ENCODE measurements around the gene ZGPAT. TPM values are rescaled to one million over a fixed set of nuclear protein-coding genes. Genes with fewer than 3 reads are reported as not detected.
A peak's percentile ranks its signal among the peaks of the same experiment; 100 is the strongest.
"Not testable (repeated sequence)": the region's sequence is repeated elsewhere in the genome, so short reads cannot be mapped to it uniquely, and the experiment has no call there.

ZGPAT gene
- total RNA-seq, 2 experiments from 2014 or later, result 15.3 to 21.9 TPM

DNA sequence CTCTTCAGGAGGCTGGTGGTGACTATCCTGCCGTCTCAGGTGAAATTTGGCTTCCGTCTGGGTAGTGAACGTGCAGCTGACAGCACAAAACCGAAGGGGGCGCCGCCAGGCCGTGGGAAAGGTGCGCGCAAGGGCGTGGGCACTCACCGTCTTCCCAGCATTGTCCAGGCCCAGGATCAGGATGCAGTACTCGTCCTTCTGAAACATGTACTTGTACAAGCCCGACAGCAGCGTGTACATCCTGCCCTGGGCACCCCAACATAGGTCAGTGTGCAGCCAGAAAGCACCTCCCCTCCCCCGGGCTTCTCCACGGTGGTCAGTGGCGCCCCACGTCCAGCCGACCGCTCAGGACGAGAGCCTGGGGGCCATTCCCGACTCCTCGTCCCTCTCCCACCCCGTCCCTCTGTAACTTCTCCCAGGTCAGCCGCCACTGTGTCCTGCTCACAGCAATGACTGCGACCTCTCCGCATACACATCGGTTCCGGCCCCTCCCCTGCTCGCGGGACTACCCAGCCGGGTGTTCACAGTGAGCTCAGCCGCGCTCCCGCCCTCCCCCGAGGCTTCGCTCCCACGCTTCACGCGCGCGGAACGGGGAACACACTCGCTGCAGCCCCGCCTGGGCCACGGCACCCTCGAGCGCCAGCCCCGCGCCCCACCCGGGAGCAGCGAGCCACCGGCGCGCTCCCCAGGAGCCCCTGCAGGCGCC lies 834 bp upstream of the ZGPAT start:
- peak overlapping the region; percentile 90 for H3K27ac Mint-ChIP-seq
- H3K27me3 Mint-ChIP-seq, result no peaks in the 10 kb centered on the region
- H3K4me1 Mint-ChIP-seq, result peaks cover 39% of the 10 kb centered on the region
- peak; percentile 61 for ATAC-seq
- ChIA-PET CTCF (interaction anchor here (0.5 to 2.9 kb wide), 18 partner anchors 9 to 1891 kb away, joined by 3 to 14 read pairs (median 3); partner anchors contain the start of genes LIME1, PTK6 and TPD52L2), POLR2A (interaction anchor here (1.0 to 1.7 kb wide), 4 partner anchors 10 to 331 kb away, joined by 3 to 10 read pairs (median 5); partner anchors contain the start of genes LIME1 and TPD52L2)
- peak; percentile 85 for DNase-seq
- H3K36me3 Mint-ChIP-seq (ENCODE audit: low read depth), result peaks cover 50% of the 10 kb centered on the region
- intact Hi-C loops (cut with DNase I, micrococcal nuclease), result loop anchor here (1.0 to 5.0 kb wide), 18 partner anchors 22 to 350 kb away; partner anchors contain the start of genes GMEB2 (in 1 of the 2), PRPF6 (in 1 of the 2), RTEL1 (in 1 of the 2) and TPD52L2 (in 1 of the 2)
- no peaks in the 10 kb centered on the region for H3K9me3 Mint-ChIP-seq (ENCODE audit: low read depth)
- H3K4me3 Mint-ChIP-seq, result peak overlapping the region; percentile 95

DNA sequence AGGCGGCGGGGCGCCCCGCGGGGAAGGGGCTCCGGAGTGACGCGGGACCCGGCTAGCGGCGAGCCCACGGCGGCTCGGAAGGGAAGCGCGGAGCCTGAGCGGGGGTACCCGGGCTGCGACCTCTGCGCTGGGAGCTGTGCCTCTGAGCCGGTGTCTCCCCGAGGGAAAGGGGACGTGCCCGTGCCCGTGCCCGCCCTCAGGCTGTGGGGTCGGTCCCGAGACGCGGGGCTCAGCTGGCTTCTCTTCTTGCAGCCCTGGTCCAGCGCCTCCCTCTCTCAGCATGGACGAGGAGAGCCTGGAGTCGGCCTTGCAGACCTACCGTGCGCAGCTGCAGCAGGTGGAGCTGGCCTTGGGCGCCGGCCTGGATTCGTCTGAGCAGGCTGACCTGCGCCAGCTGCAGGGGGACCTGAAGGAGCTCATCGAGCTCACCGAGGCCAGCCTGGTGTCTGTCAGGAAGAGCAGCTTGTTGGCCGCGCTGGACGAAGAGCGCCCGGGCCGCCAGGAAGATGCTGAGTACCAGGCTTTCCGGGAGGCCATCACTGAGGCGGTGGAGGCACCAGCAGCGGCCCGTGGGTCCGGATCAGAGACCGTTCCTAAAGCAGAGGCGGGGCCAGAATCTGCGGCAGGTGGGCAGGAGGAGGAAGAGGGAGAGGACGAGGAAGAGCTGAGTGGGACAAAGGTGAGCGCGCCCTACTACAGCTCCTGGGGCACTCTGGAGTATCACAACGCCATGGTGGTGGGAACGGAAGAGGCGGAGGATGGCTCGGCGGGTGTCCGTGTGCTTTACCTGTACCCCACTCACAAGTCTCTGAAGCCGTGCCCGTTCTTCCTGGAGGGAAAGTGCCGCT lies 686 bp downstream of the ZGPAT start:
- CTCF ChIA-PET, result interaction anchor here (0.6 to 2.9 kb wide), 10 partner anchors 13 to 171 kb away, joined by 3 to 14 read pairs (median 3); partner anchors contain the start of genes LIME1, PTK6 and TPD52L2
- Mint-ChIP-seq H3K27ac (peak overlapping the region; percentile 55), H3K27me3 (no peaks in the 10 kb centered on the region), H3K4me3 (peak overlapping the region; percentile 95), H3K36me3 (ENCODE audit: low read depth) (peaks cover 59% of the 10 kb centered on the region), H3K4me1 (peaks cover 44% of the 10 kb centered on the region), H3K9me3 (ENCODE audit: low read depth) (peaks cover 3% of the 10 kb centered on the region)
- ATAC-seq (peak; percentile 1), DNase-seq (peak; percentile 33)
- intact Hi-C loops (cut with DNase I, micrococcal nuclease), result loop anchor here in 1 of 2 experiments (5.0 kb wide), 3 partner anchors 34 to 89 kb away; no protein-coding TSS in a partner anchor
- POLR2A ChIA-PET, result interaction anchor here (0.6 to 1.7 kb wide), 5 partner anchors 28 to 330 kb away, joined by 3 to 10 read pairs (median 3); partner anchors contain the start of genes LIME1, RTEL1 and TPD52L2

DNA sequence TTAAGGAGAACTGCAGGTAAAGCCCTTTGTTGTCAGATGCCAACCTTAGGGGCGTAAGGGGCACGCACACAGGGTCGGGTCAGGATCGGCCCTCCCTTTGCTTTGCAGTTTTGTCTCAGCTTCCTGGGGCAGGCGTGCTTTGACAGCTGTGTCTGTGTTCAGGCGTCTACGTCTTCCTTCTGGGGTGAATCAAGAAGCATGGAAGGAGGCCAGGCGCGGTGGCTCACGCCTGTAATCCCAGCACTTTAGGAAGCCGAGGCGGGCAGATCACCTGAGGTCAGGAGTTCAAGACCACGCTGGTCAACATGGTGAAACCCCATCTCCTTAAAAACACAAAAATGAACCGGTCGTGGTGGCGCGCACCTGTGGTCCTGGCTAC lies 1.3 kb downstream of the ZGPAT start:
- CTCF ChIA-PET, result interaction anchor here (1.1 to 2.9 kb wide), 2 partner anchors 18 to 27 kb away, joined by 3 to 14 read pairs; partner anchors contain the start of gene LIME1
- peaks cover 47% of the 10 kb centered on the region for H3K4me1 Mint-ChIP-seq
- no peak for ATAC-seq

DNA sequence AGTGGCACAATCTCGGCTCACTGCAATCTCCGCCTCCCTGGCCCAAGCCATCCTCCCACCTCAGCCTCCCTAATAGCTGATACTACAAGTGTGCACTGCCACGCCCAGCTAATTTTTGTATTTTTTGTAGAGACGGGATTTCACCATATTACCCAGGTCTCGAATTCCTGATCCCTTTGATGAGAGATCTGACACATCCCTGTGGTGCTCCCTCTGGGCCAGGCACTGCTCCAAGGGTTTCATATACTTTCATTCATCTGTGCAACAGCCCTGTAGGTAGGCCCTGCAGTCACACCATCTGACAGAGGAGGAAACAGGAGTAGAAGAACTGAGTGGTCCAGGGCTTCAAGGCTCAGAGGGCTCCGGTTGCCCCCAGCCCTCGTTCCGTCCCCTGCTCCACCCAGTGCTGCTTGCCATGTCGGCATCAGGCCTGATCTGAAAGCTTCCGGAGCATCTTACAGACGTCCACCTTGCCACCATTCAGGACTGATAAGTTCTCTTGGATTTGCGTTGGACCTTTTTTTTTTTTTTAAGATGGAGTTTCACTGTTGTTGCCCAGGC lies 3.3 kb downstream of the ZGPAT start:
- Mint-ChIP-seq H3K9me3 (ENCODE audit: low read depth) (peaks cover 5% of the 10 kb centered on the region), H3K4me1 (peaks cover 56% of the 10 kb centered on the region), H3K27me3 (no peaks in the 10 kb centered on the region), H3K36me3 (ENCODE audit: low read depth) (peaks cover 67% of the 10 kb centered on the region), H3K27ac (peak overlapping the region; percentile 49), H3K4me3 (no peak overlapping the region)
- DNase-seq (no peak), ATAC-seq (no peak)
- ChIA-PET CTCF (interaction anchor here (0.5 to 1.2 kb wide), 3 partner anchors 78 to 904 kb away, joined by 3 to 4 read pairs (median 3); no protein-coding TSS in a partner anchor), POLR2A (interaction anchor here (0.6 kb wide), 1 partner anchor 155 kb away, joined by 3 read pairs; no protein-coding TSS in a partner anchor)
- intact Hi-C loops (cut with DNase I, micrococcal nuclease), result no loop called here

More for the DNA sequence above, 1.3 kb downstream of the ZGPAT start:
- peaks cover 63% of the 10 kb centered on the region for H3K36me3 Mint-ChIP-seq (ENCODE audit: low read depth)
- DNase-seq, result no peak
- peak overlapping the region; percentile 55 for H3K27ac Mint-ChIP-seq
- peak overlapping the region; percentile 95 for H3K4me3 Mint-ChIP-seq
- POLR2A ChIA-PET, result no interaction called here
- intact Hi-C loops (cut with DNase I, micrococcal nuclease), result loop anchor here in 1 of 2 experiments (5.0 kb wide), 3 partner anchors 33 to 88 kb away; no protein-coding TSS in a partner anchor
- H3K27me3 Mint-ChIP-seq, result no peaks in the 10 kb centered on the region
- peaks cover 3% of the 10 kb centered on the region for H3K9me3 Mint-ChIP-seq (ENCODE audit: low read depth)

DNA sequence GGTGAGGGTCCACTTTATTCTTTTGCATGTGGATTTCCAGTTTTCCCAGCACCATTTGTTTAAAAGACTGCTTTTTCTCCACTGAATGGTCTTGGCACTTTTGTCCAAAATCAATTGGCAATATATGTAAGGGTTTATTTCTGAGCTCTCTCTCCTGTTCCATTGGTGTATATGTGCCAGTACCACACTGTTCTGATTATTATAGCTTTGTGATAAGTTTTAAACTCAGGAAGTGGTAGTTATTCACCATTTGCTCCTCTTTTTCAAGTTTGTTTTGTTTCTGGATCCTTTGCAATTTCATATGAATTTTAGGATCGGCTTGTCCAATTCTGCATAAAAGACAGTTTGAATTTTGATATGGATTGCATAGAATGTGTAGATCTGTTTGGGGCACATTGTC lies 4.4 kb downstream of the ZGPAT start:
- POLR2A ChIA-PET, result no interaction called here
- CTCF ChIA-PET, result interaction anchor here (0.7 to 1.2 kb wide), 3 partner anchors 12 to 195 kb away, joined by 3 to 4 read pairs (median 3); no protein-coding TSS in a partner anchor
- Mint-ChIP-seq H3K27ac (no peak overlapping the region), H3K27me3 (no peaks in the 10 kb centered on the region), H3K9me3 (ENCODE audit: low read depth) (peaks cover 5% of the 10 kb centered on the region), H3K36me3 (ENCODE audit: low read depth) (peaks cover 68% of the 10 kb centered on the region), H3K4me1 (peaks cover 56% of the 10 kb centered on the region), H3K4me3 (no peak overlapping the region)
- no peak for DNase-seq
- no peak for ATAC-seq
- intact Hi-C loops (cut with DNase I, micrococcal nuclease), result no loop called here

DNA sequence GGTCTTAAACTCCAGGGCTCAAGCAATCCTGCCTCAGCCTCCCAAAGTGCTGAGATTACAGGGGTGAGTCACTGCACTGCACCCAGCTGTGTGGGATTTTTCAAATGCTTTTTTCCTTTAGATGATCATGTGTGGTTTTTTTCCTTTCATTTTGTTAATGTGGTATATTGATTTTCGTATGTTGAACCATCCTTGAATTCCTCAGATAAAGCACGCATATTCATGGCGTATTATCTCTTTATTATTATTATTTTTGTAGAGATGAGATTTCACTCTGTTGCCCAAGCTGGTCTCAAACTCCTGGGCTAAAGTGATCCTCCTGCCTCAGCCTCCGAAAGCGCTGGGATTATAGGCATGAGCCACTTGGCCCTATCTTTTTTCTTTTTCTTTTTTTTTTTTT lies 7.0 kb downstream of the ZGPAT start:
- Mint-ChIP-seq H3K4me3 (no peak overlapping the region), H3K36me3 (ENCODE audit: low read depth) (peaks cover 80% of the 10 kb centered on the region), H3K9me3 (ENCODE audit: low read depth) (peaks cover 10% of the 10 kb centered on the region), H3K27me3 (no peaks in the 10 kb centered on the region), H3K27ac (no peak overlapping the region), H3K4me1 (peaks cover 49% of the 10 kb centered on the region)
- DNase-seq (no peak), ATAC-seq (no peak)
- ChIA-PET CTCF (interaction anchor here (0.6 kb wide), 1 partner anchor 54 kb away, joined by 3 read pairs; no protein-coding TSS in a partner anchor), POLR2A (interaction anchor here (0.6 kb wide), 1 partner anchor 271 kb away, joined by 3 read pairs; no protein-coding TSS in a partner anchor)
- intact Hi-C loops (cut with DNase I, micrococcal nuclease), result no loop called here

DNA sequence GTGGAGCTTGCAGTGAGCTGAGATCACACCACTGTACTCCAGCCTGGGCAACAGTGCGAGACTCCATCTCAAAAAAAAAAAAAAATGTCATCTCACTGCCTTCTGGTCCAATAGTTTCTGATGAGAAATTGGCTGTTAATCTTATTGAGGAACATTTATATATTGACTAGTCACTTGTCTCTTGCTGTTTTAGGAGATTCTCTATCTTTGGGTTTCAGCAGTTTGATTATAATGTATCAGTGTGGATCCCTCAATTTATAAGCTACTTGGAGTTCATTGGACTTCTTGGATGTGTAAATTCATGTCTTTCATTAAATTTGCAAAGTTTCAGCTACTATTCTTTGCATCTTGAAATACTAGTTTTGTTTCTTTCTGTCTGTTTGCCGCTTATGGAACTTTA lies 11.2 kb downstream of the ZGPAT start:
- no peaks in the 10 kb centered on the region for H3K27me3 Mint-ChIP-seq
- POLR2A ChIA-PET, result no interaction called here
- DNase-seq (no peak), ATAC-seq (no peak)
- peaks cover 72% of the 10 kb centered on the region for H3K36me3 Mint-ChIP-seq (ENCODE audit: low read depth)
- CTCF ChIA-PET, result interaction anchor here (0.7 kb wide), 1 partner anchor 45 kb away, joined by 3 read pairs; no protein-coding TSS in a partner anchor
- H3K27ac Mint-ChIP-seq, result peak overlapping the region; percentile 33
- intact Hi-C loops (cut with DNase I, micrococcal nuclease), result no loop called here
- H3K9me3 Mint-ChIP-seq (ENCODE audit: low read depth), result peaks cover 8% of the 10 kb centered on the region
- H3K4me1 Mint-ChIP-seq, result peaks cover 45% of the 10 kb centered on the region
- H3K4me3 Mint-ChIP-seq, result no peak overlapping the region

DNA sequence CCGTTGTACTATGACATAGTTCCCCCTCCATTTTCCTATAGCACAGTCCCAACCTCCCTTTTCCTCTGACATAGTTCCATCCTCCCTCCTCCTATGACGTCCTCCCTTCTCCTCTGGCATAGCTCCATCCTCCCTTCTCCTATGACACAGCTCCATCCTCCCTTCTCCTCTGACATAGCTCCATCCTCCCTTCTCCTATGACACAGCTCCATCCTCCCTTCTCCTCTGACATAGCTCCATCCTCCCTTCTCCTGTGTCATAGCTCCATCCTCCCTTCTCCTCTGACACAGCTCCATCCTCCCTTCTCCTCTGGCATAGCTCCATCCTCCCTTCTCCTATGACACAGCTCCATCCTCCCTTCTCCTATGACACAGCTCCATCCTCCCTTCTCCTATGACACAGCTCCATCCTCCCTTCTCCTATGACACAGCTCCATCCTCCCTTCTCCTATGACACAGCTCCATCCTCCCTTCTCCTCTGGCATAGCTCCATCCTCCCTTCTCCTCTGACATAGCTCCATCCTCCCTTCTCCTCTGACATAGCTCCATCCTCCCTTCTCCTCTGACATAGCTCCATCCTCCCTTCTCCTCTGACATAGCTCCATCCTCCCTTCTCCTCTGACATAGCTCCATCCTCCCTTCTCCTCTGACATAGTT lies 15.3 kb downstream of the ZGPAT start:
- H3K27ac Mint-ChIP-seq; ATAC-seq; intact Hi-C loops (cut with DNase I, micrococcal nuclease); POLR2A ChIA-PET; DNase-seq; H3K27me3 Mint-ChIP-seq; H3K4me3 Mint-ChIP-seq: not testable (repeated sequence)
- CTCF ChIA-PET, result interaction anchor here (1.0 to 1.2 kb wide), 2 partner anchors 7 to 16 kb away, joined by 3 to 4 read pairs; partner anchors contain the start of genes ARFRP1 and ZGPAT
- Mint-ChIP-seq H3K36me3 (ENCODE audit: low read depth) (peaks cover 66% of the 10 kb centered on the region), H3K9me3 (ENCODE audit: low read depth) (peaks cover 11% of the 10 kb centered on the region), H3K4me1 (peaks cover 36% of the 10 kb centered on the region)

DNA sequence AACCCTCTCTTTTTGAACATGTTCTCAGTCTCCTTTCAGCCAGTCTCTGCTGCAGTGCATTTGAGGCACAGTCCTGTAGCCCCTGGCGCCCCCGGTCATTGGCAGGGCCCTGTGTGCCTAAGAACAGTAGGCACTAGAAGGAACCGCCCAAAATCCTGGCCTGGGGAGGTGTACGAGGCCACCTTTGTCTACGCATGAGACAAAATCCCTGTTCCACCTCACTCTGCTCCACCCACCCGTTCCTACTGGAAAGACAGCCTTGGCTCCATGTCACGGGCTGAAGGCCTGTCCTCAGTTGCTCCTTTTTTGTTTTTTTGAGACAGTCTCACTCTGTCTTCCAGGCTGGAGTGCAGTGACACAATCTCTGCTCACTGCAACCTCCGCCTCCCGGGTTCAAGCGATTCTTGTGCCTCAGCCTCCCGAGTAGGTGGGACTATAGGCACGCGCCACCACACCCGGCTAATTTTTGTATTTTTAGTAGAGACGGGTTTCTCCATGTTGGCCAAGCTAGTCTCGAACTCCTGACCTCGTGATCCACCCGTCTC lies 22.4 kb downstream of the ZGPAT start:
- H3K4me3 Mint-ChIP-seq; POLR2A ChIA-PET; H3K9me3 Mint-ChIP-seq (ENCODE audit: low read depth); H3K27ac Mint-ChIP-seq; ATAC-seq; H3K27me3 Mint-ChIP-seq; DNase-seq: not testable (repeated sequence)
- intact Hi-C loops (cut with DNase I, micrococcal nuclease), result loop anchor here (2.0 to 10.0 kb wide), 2 partner anchors 23 to 245 kb away; partner anchors contain the start of genes ARFRP1 (in 1 of the 2) and SAMD10 (in 1 of the 2)
- peaks cover 45% of the 10 kb centered on the region for H3K36me3 Mint-ChIP-seq (ENCODE audit: low read depth)
- CTCF ChIA-PET, result interaction anchor here (1.0 to 1.1 kb wide), 2 partner anchors 8 to 234 kb away, joined by 3 read pairs; no protein-coding TSS in a partner anchor
- H3K4me1 Mint-ChIP-seq, result peaks cover 26% of the 10 kb centered on the region

DNA sequence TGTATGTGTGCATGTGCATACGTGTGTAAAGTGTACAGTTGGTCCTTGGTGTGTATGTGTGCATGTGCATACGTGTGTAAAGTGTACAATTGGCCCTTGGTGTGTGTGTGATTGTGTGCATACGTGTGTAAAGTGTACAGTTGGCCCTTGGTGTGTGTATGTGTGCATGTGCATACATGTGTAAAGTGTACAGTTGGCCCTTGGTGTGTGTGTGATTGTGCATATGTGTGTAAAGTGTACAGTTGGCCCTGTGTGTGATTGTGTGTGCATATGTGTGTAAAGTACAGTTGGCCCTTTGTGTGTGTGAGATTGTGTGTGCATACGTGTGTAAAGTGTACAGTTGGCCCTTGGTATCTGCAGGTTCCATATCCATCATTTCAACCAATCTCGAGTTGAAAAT lies 23.6 kb downstream of the ZGPAT start:
- H3K27me3 Mint-ChIP-seq, result no peaks in the 10 kb centered on the region
- ChIA-PET POLR2A (no interaction called here), CTCF (interaction anchor here (1.1 kb wide), 1 partner anchor 235 kb away, joined by 3 read pairs; no protein-coding TSS in a partner anchor)
- peaks cover 35% of the 10 kb centered on the region for H3K4me1 Mint-ChIP-seq
- intact Hi-C loops (cut with DNase I, micrococcal nuclease), result loop anchor here (2.0 to 10.0 kb wide), 2 partner anchors 25 to 243 kb away; partner anchors contain the start of genes ARFRP1 (in 1 of the 2) and SAMD10 (in 1 of the 2)
- ATAC-seq (no peak), DNase-seq (no peak)
- H3K27ac Mint-ChIP-seq, result no peak overlapping the region
- H3K4me3 Mint-ChIP-seq, result no peak overlapping the region
- peaks cover 2% of the 10 kb centered on the region for H3K9me3 Mint-ChIP-seq (ENCODE audit: low read depth)
- peaks cover 38% of the 10 kb centered on the region for H3K36me3 Mint-ChIP-seq (ENCODE audit: low read depth)
